Liver (tissue), 9 donors: ENCODE results near the gene PDP2. TPM values are rescaled to one million over a fixed set of nuclear protein-coding genes. Genes with fewer than 3 reads are reported as not detected.

ENCODE experiments used
- DNase-seq: peaks from one replicate; pipeline ENCODE4 v3.0.0-alpha.2; 2017; ENCODE audit warnings: low spot score
- H3K27ac ChIP-seq, 2 donors: one replicate each; pipeline ENCODE4 v1.7.0; 2013; ENCODE audit warnings: inconsistent platforms in 2 of 2, low read length in 2 of 2, control low read depth in 1 of 2, low read depth in 1 of 2, mild to moderate bottlenecking in 1 of 2
- H3K27me3 ChIP-seq, 4 donors: one replicate each; pipeline versions ENCODE4 v1.6.1 to v1.7.0; 2013; ENCODE audit warnings: low read length in 3 of 4, inconsistent platforms in 1 of 4, mild to moderate bottlenecking in 1 of 4, moderate library complexity in 1 of 4; ENCODE audit not compliant: control insufficient read depth in 4 of 4, insufficient read depth in 4 of 4
- H3K36me3 ChIP-seq, 4 donors: one replicate each; pipeline versions ENCODE4 v1.6.1 to v1.7.0; 2013; ENCODE audit warnings: low read length in 3 of 4, mild to moderate bottlenecking in 3 of 4, low read depth in 1 of 4, moderate library complexity in 1 of 4; ENCODE audit not compliant: control insufficient read depth in 4 of 4, insufficient read depth in 3 of 4
- H3K4me1 ChIP-seq, 4 donors: one replicate each; pipeline versions ENCODE4 v1.6.1 to v1.7.0; 2013; ENCODE audit warnings: low read length in 3 of 4, mild to moderate bottlenecking in 3 of 4, moderate library complexity in 1 of 4; ENCODE audit not compliant: control insufficient read depth in 4 of 4, insufficient read depth in 4 of 4
- H3K4me3 ChIP-seq, 3 donors: one replicate each; pipeline versions ENCODE4 v1.6.1 to v1.7.0; 2013; ENCODE audit warnings: low read length in 3 of 3, control low read depth in 1 of 3, low read depth in 1 of 3, mild to moderate bottlenecking in 1 of 3
- H3K9ac ChIP-seq, 2 donors: one replicate each; pipeline ENCODE4 v1.7.0; 2013; ENCODE audit warnings: low read length in 2 of 2, mild to moderate bottlenecking in 2 of 2, moderate library complexity in 2 of 2, control low read depth in 1 of 2, low read depth in 1 of 2
- H3K9me3 ChIP-seq, 4 donors: one replicate each; pipeline versions ENCODE4 v1.6.1 to v1.7.0; 2013; ENCODE audit warnings: low read length in 3 of 4; ENCODE audit not compliant: control insufficient read depth in 4 of 4
- EGR1 ChIP-seq, 2 donors: IDR thresholded peaks; 2 replicates each; pipeline ENCODE4 v1.6.1; 2016 to 2018; ENCODE audit warnings: antibody characterized with exemption in 2 of 2, low read depth in 2 of 2
- FOXA1 ChIP-seq: IDR thresholded peaks from 2 replicates; pipeline ENCODE4 v1.6.1; 2016; ENCODE audit warnings: antibody characterized with exemption
- GABPA ChIP-seq, 2 donors: IDR thresholded peaks in 1 of 2; conservative IDR thresholded peaks in 1 of 2; 2 replicates each; pipeline ENCODE4 v1.6.1; 2016; ENCODE audit warnings: antibody characterized with exemption in 2 of 2, mild to moderate bottlenecking in 1 of 2, moderate library complexity in 1 of 2
- HNF4G ChIP-seq: IDR thresholded peaks from 2 replicates; pipeline ENCODE4 v1.6.1; 2016; ENCODE audit warnings: antibody characterized with exemption
- JUND ChIP-seq, 2 donors: IDR thresholded peaks; 2 replicates each; pipeline ENCODE4 v1.6.1; 2016; ENCODE audit warnings: antibody characterized with exemption in 2 of 2
- NR2F2 ChIP-seq: IDR thresholded peaks from 2 replicates; pipeline ENCODE4 v1.6.1; 2016; ENCODE audit warnings: antibody characterized with exemption
- RAD21 ChIP-seq, 2 donors: IDR thresholded peaks; 2 replicates each; pipeline ENCODE4 v1.6.1; 2016; ENCODE audit warnings: antibody characterized with exemption in 2 of 2, mild to moderate bottlenecking in 2 of 2
- SP1 ChIP-seq: IDR thresholded peaks from 2 replicates; pipeline ENCODE4 v1.6.1; 2018; ENCODE audit warnings: antibody characterized with exemption, mild to moderate bottlenecking
- TAF1 ChIP-seq: conservative IDR thresholded peaks from 2 replicates; pipeline ENCODE4 v1.6.1; 2016; ENCODE audit warnings: antibody characterized with exemption, mild to moderate bottlenecking
- YY1 ChIP-seq: IDR thresholded peaks from 2 replicates; pipeline ENCODE4 v1.6.1; 2016; ENCODE audit warnings: antibody characterized with exemption, mild to moderate bottlenecking
- WGBS: extraction: QIAGEN DNeasy Blood & Tissue Kit; methylation state at CpG from one replicate; pipeline ENCODE4 v1.1.7; 2013; 5-methylcytosine and 5-hydroxymethylcytosine counted together
- polyA plus RNA-seq, 2 donors: library from polyadenylated mRNA; stranded (reverse) in 1 of 2; unstranded in 1 of 2; fragments of 200-250 nt in 1 of 2; fragments of >200 nt in 1 of 2; fragmentation: Nextera tagmentation in 1 of 2; extraction: Ambion mirVana in 1 of 2; gene quantifications; one replicate each; pipeline versions ENCODE4 v1.2.1 to v1.2.3, GENCODE V29; 2013 to 2015
- total RNA-seq, 2 donors: library from RNA; depleted of rRNA; stranded (reverse); fragments of >200 nt; gene quantifications; one replicate each; pipeline ENCODE4 v1.2.3, GENCODE V29; 2014
- TF ChIP-seq, protein P1 (sequence below): IDR thresholded peaks from 2 replicates; pipeline ENCODE4 v1.6.1; 2016; ENCODE audit warnings: antibody characterized with exemption
- TF ChIP-seq, protein P2 (sequence below): IDR thresholded peaks from 2 replicates; pipeline ENCODE4 v1.6.1; 2016; ENCODE audit warnings: antibody characterized with exemption, mild to moderate bottlenecking
- TF ChIP-seq, protein P3 (sequence below): IDR thresholded peaks from 2 replicates; pipeline ENCODE4 v1.6.1; 2016; ENCODE audit warnings: antibody characterized with exemption
- TF ChIP-seq, protein P4 (sequence below): fragments of 150-350 bp; IDR thresholded peaks from 2 replicates; pipeline ENCODE4 v1.5.1; 2017; ENCODE audit warnings: improper control_type of control experiment, low read depth, low read length; ENCODE audit not compliant: missing input control
- TF ChIP-seq, protein P5 (sequence below): IDR thresholded peaks from 2 replicates; pipeline ENCODE4 v1.6.1; 2016; ENCODE audit warnings: antibody characterized with exemption
- donor health status: healthy.
- donor health status: healthy.
- donor health status: healthy.
- donor health status: healthy.
- donor health status: healthy.

The PDP2 gene
- total and polyA plus RNA-seq, 4 donors, result 2.3 to 9.4 (median 6.1) TPM

DNA sequence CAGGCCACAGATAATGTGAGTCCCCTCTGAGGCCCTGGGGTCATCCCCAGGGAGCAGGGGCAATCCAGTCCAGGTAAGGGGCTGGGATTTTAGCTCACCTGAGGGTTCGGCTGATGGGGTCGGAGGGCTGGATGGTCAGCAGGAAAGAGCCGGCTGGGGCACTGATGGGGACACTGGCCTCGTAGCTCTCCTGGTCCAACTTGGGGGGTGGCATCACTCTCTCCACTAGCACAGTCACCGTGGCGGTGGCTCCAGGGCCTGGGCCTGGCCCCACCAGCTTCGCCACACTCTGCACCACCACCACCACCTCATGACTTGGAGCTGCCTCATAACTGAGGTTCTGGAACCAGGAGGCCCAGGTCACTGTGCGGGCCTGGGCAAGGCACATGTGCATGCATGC lies 31.5 kb downstream of the PDP2 start:
- DNase-seq, result no peak
- TF ChIP-seq, protein P1, sequence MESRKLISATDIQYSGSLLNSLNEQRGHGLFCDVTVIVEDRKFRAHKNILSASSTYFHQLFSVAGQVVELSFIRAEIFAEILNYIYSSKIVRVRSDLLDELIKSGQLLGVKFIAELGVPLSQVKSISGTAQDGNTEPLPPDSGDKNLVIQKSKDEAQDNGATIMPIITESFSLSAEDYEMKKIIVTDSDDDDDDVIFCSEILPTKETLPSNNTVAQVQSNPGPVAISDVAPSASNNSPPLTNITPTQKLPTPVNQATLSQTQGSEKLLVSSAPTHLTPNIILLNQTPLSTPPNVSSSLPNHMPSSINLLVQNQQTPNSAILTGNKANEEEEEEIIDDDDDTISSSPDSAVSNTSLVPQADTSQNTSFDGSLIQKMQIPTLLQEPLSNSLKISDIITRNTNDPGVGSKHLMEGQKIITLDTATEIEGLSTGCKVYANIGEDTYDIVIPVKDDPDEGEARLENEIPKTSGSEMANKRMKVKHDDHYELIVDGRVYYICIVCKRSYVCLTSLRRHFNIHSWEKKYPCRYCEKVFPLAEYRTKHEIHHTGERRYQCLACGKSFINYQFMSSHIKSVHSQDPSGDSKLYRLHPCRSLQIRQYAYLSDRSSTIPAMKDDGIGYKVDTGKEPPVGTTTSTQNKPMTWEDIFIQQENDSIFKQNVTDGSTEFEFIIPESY, result no peak
- TF ChIP-seq TAF1 (no peak), RAD21 (IDR thresholded peaks at IDR 0.05) (no peak), GABPA (IDR thresholded peaks at IDR 0.05 in 1 of 2, conservative IDR thresholded peaks at IDR 0.05 in 1 of 2) (no peak), EGR1 (IDR thresholded peaks at IDR 0.05; ENCODE audit: low read depth in 2 of 2) (no peak), FOXA1 (no peak), SP1 (no peak)
- TF ChIP-seq, protein P2, sequence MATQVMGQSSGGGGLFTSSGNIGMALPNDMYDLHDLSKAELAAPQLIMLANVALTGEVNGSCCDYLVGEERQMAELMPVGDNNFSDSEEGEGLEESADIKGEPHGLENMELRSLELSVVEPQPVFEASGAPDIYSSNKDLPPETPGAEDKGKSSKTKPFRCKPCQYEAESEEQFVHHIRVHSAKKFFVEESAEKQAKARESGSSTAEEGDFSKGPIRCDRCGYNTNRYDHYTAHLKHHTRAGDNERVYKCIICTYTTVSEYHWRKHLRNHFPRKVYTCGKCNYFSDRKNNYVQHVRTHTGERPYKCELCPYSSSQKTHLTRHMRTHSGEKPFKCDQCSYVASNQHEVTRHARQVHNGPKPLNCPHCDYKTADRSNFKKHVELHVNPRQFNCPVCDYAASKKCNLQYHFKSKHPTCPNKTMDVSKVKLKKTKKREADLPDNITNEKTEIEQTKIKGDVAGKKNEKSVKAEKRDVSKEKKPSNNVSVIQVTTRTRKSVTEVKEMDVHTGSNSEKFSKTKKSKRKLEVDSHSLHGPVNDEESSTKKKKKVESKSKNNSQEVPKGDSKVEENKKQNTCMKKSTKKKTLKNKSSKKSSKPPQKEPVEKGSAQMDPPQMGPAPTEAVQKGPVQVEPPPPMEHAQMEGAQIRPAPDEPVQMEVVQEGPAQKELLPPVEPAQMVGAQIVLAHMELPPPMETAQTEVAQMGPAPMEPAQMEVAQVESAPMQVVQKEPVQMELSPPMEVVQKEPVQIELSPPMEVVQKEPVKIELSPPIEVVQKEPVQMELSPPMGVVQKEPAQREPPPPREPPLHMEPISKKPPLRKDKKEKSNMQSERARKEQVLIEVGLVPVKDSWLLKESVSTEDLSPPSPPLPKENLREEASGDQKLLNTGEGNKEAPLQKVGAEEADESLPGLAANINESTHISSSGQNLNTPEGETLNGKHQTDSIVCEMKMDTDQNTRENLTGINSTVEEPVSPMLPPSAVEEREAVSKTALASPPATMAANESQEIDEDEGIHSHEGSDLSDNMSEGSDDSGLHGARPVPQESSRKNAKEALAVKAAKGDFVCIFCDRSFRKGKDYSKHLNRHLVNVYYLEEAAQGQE, result no peak
- no peaks in the 10 kb centered on the region for H3K36me3 ChIP-seq
- no peaks in the 10 kb centered on the region for H3K27me3 ChIP-seq
- WGBS, result 95% methylated on average over 8 of the region's 8 CpGs
- no peak overlapping the region for H3K9ac ChIP-seq
- H3K4me1 ChIP-seq, result no peaks in the 10 kb centered on the region
- H3K4me3 ChIP-seq, result no peak overlapping the region
- H3K9me3 ChIP-seq, result no peaks in the 10 kb centered on the region
- H3K27ac ChIP-seq, result no peak overlapping the region

DNA sequence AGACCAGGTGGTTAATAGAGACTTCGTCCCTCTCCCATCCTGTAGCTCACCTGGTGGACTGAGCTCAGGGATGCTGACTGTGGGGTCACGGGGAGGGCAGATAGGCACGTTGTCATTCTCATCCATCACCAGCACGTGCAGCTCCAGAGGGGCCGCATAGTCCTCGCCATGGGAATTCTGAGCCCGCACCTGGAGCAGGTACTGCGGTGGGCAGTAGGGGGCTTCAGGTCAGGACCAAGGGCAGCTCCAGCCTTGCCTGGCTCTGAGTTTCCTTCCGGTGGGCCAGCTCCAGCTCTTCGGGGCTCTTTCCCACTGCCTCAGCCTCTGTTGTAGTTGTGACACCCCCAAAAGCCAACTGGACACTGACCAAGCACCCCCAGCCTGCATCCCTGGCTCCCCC lies 32.8 kb downstream of the PDP2 start:
- Histone ChIP-seq H3K27me3 (no peaks in the 10 kb centered on the region), H3K4me3 (no peak overlapping the region), H3K9ac (no peak overlapping the region), H3K27ac (no peak overlapping the region), H3K9me3 (no peaks in the 10 kb centered on the region), H3K36me3 (no peaks in the 10 kb centered on the region), H3K4me1 (no peaks in the 10 kb centered on the region)
- WGBS, result 70% methylated on average over 10 of the region's 10 CpGs
- TF ChIP-seq SP1 (no peak), YY1 (no peak), NR2F2 (no peak), HNF4G (no peak), TAF1 (no peak), EGR1 (IDR thresholded peaks at IDR 0.05; ENCODE audit: low read depth in 2 of 2) (no peak), GABPA (IDR thresholded peaks at IDR 0.05 in 1 of 2, conservative IDR thresholded peaks at IDR 0.05 in 1 of 2) (no peak), RAD21 (IDR thresholded peaks at IDR 0.05) (no peak), JUND (IDR thresholded peaks at IDR 0.05) (no peak)
- TF ChIP-seq, protein P2, result no peak
- TF ChIP-seq, protein P3, sequence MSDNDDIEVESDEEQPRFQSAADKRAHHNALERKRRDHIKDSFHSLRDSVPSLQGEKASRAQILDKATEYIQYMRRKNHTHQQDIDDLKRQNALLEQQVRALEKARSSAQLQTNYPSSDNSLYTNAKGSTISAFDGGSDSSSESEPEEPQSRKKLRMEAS, result no peak
- TF ChIP-seq, protein P1, result no peak
- TF ChIP-seq, protein P4, sequence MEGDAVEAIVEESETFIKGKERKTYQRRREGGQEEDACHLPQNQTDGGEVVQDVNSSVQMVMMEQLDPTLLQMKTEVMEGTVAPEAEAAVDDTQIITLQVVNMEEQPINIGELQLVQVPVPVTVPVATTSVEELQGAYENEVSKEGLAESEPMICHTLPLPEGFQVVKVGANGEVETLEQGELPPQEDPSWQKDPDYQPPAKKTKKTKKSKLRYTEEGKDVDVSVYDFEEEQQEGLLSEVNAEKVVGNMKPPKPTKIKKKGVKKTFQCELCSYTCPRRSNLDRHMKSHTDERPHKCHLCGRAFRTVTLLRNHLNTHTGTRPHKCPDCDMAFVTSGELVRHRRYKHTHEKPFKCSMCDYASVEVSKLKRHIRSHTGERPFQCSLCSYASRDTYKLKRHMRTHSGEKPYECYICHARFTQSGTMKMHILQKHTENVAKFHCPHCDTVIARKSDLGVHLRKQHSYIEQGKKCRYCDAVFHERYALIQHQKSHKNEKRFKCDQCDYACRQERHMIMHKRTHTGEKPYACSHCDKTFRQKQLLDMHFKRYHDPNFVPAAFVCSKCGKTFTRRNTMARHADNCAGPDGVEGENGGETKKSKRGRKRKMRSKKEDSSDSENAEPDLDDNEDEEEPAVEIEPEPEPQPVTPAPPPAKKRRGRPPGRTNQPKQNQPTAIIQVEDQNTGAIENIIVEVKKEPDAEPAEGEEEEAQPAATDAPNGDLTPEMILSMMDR, result no peak
- TF ChIP-seq, protein P5, sequence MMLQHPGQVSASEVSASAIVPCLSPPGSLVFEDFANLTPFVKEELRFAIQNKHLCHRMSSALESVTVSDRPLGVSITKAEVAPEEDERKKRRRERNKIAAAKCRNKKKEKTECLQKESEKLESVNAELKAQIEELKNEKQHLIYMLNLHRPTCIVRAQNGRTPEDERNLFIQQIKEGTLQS, result no peak
- no peak for DNase-seq
